GM19395 (cell line): ENCODE measurements around the gene ULBP3.
"Not testable (repeated sequence)": the region's sequence is repeated elsewhere in the genome, so short reads cannot be mapped to it uniquely, and the experiment has no call there.

Experiments
- ATAC-seq: cut with Tn5 transposase; IDR thresholded peaks from one replicate; pipeline ENCODE4 v1.9.1; 2021; ENCODE audit warnings: mild to moderate bottlenecking, moderate library complexity; ENCODE audit not compliant: unreplicated experiment

Gene ULBP3

DNA sequence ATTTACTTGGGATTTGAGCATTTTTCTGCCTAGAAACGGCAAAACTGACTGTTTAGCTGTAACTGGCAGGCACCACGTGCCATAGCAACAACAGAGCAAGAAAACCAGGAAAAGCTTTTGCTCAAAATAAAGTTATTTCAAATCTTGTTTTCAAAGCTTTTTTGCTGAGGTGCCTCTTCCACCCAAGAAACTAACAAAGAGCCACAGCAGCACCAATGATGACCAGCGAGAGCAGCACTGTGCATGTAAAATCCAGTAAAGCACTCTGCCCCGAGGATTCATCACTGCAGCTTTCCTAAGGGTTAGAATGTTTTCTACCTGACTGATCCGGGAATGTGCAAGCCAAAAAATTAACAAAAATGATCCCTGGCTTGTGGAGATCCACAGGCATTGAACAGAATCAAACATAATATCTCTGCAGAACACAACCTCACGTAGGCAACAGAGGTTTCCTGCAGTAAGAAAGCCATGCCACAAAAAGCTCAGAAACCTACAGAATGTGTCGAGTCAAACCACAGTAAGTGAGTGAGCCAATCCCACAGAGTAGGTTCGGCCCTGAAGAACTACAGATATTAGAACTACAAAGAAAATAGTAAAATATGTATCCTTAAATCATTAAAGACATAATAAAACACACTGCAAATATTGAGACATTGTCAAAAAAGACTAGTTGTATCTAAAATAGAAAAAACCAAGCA lies 7.4 kb upstream of the ULBP3 start:
- no peak for ATAC-seq

DNA sequence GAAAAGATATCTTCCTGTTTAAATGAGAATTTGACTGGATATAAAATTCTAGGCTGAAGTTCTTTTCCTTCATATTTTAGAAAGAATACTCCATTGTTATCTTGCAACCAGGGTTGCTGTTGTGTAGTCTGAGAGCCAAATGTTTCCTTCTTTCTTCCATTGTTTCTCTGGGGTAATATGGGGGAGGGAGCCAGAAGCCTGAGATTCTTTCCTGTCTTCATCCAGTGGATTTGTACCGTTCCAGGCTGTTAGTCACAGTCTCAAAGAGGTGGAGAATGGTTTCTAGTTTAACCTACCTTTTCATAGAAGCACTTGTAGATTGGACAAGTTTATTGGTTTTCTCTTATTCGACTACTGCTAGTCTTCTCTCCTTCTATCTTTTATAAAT lies 6.1 kb upstream of the ULBP3 start:
- no peak for ATAC-seq

DNA sequence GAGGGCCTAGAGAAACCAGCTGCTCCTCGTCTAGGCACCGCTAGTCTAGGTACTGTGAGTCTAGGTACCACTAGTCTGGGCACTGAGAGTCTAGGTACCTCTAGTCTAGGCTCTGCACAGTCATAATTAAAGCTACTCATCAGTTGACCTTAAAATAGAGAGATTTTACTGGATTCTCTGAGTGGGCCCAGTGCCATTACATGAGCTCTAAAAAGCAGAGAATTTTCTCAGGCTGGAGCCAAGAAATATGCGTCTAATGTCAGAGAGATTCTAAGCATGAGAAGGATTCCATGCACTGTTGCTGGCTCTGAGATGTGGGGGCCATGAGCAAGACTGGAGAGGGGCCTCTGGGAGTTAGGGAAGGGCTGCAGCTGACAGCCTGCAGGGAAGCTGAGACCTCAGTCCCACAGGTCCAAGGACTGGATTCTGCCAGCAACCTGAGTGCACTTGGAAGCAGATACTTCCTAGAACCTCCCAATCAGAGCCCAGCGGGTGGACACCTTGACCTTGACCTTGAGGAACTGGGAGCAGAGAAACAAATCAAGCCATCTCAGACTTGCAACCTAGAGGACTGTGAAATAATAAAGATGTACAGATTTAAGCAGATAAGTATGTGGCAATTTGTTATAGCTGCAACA lies 5.6 kb upstream of the ULBP3 start:
- ATAC-seq: not testable (repeated sequence)

DNA sequence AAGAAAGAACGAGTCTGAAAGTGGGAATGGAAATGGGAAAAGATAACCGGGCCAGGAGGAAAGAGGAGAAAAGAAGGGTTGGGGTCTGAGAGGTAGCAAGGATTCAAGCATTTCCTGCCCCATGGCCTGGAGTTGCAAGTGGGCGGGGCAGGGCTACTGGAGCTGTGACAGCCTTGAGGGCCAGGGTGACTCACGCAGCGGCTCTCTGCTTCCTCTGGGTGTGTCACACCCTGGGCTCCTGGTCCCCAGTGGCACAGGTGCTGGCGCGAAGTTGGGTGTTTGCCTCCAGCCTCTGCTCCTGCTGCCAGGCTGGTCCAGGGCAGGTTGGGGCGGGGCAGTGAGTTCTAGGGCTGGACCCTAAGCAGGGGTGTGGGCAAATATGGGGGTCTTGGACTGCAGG lies 3.3 kb upstream of the ULBP3 start:
- no peak for ATAC-seq

DNA sequence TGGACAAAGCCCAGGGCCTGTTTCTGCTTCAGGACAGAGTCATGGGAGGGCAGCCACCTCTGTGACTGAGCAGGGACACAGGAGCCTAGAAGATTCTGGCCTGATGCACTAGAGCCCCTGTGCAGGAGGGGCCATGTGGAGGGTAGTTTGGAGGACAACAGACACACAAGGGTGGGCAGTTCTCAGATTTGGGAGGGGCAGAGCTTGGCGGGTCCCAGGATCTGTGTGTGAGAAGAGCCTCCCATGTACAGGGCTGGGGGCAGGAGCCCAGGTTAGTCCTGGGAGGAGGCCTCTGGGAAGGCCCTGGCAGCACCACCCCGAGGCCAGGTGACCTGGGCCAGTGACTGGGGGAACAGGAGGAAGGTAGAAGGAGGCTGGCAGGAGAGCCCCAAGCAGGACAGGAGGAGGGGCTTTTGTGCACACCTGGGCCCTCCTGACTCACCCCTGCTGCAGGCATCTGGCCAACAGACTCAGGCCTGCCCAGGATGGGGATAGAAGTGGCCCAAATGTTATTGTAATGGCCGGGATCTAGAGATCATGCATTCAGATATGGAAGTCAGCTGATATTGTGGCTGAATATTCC lies 1.4 kb upstream of the ULBP3 start:
- no peak for ATAC-seq

DNA sequence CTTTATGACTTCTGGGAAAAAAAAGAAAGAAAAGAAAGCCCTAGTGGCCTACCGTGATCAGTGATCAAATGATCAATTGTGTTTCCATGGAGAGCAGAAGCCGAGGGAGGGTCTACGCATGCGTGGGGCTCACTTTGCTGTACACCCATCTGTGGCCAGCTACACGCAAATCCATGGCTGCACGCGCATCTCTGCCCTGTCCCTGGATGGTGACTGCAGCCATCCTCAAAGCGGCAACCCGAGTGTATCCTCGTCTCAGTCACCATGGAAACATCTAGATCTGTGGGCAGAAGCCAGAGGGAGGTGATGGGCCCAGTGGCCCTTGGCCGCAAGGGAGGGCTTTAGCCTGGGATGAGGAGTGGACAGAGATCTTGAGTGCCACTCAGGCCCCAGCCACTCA lies 785 bp upstream of the ULBP3 start:
- no peak for ATAC-seq

DNA sequence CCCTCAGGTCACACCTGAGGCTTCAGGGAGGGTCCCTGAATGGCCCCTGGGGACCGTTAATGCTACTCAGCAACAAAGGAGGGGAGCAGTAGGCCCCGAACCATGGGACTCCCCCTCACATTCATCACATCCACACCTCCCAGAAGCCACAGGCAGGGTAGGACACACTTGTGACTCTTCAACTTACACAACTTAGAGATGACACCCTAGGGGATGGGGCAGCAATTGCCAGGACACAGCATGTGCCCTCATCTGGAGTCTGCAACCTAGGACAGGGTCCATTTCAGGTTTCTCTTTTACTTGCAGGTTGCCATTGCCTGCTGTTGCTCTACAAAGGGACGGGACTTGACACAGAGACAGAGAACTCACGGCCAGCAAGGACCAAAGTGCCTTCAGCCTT lies 770 bp downstream of the ULBP3 start:
- ATAC-seq: no peak

DNA sequence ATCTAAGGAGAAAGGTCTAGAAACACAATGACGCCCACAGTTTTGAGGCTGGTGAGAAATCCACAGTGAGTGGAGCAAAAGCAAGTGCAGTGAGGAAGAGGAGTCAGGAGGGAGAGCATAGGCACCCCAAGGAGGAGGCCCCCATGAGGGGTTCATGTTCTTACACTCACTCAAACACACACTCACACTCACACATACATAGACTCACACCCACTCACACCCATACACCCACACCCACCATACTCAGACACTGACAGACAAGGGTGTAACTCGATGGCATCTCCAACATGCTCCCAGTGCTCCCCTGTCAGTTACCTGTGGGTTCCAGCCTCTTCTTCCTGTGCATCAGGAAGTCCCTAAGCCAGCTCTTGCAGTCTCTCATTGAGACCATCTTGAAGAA lies 3.8 kb downstream of the ULBP3 start:
- ATAC-seq: no peak

DNA sequence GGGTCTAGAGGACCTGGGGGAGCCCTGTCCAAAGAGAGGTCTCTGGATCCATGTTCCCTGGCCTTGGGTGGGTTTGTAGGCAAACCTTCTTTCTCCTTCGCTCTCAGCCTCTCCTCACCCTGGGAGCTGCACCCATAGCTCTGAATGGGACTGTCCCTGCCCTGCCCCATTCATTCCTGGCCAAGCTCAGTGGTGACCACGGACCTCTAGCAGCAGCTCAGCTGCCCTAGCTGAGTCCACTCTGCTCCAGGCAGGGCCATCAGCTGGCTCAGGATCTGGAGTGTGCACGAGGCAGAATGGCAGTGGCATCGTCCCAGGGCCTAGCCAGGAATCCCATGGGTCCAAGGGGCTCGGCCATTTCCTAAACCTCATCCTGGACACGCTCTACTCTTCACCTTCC lies 5.3 kb downstream of the ULBP3 start:
- no peak for ATAC-seq

DNA sequence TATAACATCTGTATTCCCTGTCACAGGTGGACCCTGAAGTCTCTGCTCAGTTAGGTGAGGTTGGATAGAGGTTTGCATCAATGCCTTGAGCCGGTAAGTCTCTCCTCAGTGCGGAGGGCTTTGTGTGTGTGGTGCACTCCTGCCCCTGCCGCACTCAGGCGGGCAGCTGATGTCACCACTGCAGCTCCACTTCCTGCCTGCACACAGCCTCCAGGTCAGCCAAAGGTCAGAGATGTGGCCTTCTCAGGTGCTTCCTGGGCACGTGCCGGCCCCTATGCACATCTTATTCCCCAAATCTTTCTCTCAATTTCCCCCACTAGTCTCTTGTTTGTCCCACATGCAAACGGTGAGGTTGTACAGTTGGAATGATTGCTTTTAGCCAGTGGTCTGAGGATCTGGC lies 8.9 kb downstream of the ULBP3 start:
- peak; percentile 65 for ATAC-seq

DNA sequence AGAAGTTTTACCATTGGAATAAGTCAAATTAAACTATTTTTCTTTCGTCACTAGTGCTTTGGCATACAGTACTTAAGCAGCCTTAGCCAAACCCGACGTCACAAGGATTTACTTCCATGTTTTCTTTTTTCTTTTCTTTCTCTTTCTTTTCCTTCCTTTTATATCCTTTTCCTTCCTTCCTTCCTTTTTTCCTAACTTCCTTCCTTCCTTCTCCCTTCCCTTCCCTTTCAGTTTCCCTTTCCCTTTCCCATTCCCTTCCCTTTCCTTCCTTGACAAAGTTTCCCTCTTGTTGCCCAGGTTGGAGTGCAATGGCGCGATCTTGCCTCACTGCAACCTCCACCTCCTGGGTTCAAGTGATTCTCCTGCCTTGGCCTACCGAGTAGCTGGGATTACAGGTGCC lies 9.9 kb downstream of the ULBP3 start:
- no peak for ATAC-seq

DNA sequence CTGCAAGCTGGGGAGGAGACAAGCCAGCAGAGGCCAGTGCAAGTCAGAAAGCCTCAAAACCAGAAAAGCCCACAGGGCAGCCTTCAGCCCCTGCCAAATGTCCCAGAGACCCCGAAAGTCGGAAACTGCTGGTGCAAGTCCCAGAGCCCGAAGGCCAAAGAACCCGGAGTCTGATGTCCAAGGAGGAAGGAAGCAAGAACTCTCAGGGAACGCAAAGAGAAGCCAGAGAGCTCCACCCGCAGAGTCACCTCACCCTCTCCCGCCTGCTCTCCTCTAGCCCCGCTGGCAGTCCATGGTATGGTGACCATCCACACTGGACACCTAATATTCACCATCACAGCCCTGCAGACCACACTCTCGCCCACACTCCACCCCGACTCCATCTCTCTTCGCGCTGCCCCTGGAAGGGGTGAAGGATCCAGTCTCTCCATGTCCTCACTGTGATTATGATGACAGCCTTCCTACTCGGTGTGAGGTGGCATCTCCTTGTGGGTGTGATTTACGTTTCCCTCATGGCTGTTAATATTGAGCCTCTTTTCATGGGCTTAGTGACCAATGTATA lies 10.6 kb downstream of the ULBP3 start:
- no peak for ATAC-seq

DNA sequence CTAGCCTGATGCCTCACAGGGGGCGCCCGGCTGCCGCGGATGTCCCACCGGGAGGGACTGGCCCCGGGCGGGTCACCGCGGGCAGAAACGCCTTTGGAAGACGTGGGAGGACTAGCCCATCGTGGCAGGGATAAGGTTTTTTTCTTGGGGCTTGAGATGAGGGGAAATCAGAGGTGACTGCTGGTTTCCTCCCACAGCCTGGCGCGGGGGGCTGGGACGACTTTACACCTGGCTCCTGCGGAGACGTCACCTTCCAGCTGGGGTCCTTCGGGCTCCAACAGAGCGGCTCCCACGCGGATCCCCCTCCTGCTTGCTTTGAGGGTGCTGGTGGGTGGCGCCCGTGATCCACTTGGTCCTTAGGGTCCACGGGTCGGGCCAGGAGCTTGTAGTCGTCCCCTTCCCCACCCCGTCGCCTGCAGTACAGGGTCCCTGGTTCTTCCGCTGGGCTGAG lies 11.4 kb downstream of the ULBP3 start:
- no peak for ATAC-seq

DNA sequence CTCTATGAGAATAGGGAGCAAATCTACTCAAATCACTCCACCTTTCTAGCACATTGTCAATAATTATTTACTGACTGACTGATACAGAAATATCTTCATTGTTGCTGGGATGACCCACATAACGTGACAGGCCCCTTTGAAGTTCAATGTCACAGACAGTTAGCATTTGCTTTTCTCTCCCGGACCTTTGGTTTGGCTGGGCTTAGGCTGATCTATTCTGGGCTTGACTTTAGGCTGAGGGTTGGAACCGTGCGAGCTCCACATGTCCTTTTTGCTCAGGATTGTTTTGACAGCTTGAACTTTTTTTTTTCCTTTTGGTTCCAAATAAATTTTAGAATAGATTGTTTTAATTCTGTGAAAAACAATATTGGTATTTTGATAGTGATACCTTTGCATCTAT lies 12.0 kb downstream of the ULBP3 start:
- ATAC-seq: no peak

DNA sequence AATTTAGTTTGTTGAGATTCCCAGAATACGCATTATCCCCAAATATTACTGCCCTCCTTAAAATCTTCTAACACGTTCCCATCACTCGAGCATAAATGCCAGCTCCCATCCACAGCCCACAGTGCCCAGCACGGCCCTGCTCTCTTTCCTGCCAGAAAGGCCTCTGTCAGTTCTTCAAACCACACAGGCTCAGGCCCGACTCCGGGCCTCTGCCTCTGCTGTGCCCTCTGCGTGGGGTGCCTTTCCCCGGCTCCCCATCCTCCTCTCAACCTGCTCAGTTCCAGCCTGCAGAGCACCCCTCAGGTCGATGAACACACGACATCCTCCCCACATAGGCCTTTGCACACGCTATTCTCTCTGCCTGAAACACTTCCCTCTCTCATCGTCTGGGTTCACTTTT lies 12.8 kb downstream of the ULBP3 start:
- ATAC-seq: no peak

DNA sequence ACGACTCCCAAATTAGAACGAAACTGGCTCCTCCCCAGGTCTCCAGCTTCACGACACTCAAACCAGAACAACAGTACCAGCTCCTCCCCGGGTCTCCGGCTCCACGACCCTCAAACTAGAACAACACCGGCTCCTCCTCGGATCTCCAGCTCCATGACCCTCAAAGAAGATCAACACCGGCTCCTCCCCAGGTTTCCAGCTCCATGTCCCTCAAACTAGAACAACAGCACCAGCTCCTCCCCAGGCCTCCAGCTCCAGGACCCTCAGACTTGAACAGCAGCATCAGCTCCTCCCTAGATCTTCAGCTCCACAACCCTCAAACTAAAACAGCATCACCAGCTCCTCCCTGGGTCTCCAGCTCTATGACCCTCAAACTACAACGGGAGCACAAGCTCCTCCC lies 13.8 kb downstream of the ULBP3 start:
- no peak for ATAC-seq

DNA sequence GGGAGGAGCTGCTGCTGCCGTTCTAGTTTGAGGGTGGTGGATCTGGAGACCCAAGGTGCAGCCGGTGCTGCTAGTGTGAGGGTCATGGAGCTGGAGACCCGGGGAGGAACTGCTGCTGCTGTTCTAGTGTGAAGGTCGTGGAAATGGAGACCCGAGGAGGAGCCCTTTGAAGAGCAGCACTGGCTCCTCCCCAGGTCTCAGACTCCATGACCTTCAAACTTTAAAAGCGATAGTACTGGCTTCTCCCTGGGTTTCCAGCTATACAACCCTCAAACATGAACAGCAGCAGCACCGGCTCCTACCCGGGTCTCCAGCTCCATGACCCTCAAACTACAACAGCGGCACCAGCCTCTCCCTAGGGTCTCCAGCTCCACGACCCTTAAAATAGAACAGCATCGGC lies 15.5 kb downstream of the ULBP3 start:
- ATAC-seq: no peak

DNA sequence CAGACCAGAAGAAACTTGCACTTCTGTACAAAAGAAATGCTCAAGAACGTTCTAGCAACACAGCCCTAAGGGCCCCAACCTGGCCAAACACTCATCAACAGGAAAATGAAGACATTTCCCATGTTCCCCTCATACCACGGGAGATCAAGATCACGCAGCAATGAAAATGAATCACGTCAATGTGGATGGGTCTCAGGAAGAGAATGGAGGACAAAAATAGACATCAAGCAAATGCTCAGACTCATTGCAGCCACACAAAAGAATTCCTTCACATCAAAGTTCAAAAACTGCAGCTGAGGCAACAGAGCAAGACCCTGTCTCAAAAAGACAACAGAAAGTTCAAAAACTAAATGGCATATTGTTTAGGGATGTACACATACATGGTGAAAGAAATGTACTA lies 18.1 kb downstream of the ULBP3 start:
- no peak for ATAC-seq

DNA sequence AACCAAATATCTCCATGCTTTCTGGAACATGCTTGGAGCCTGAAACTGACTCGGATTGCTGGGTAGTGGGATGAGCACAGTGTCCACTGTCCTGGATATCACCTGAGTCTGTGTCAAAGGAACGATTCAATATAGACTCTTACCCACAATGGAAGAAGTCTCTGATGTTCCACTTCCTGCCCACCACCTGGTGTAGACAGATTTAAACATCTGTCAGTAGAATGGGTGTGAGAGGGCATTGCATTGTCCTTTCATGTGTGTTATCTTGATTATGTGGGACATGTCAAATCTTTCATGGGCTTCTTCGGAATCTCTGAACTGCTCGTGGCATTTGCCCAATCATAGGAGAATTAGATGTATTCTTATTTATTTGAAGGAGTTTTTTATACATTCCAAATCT lies 20.8 kb downstream of the ULBP3 start:
- no peak for ATAC-seq

DNA sequence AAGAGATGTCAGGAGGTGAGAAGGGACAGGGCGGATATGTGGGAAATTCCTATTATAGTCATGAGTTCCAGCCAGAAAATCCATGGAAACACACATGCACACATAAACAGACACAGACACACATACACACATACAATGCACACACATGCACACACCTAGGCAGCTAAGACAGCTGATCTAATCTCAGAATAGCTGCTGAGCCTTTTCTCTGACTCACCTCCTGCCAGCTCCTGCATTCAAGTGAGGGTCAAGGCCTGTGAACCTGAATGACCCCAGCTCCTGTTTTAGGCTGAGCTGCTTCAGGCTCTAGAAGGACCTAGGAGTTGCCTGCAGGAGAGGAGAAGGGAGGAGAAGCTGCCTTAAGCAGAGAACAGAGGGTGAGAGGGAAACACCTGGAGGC lies 22.0 kb downstream of the ULBP3 start:
- no peak for ATAC-seq

DNA sequence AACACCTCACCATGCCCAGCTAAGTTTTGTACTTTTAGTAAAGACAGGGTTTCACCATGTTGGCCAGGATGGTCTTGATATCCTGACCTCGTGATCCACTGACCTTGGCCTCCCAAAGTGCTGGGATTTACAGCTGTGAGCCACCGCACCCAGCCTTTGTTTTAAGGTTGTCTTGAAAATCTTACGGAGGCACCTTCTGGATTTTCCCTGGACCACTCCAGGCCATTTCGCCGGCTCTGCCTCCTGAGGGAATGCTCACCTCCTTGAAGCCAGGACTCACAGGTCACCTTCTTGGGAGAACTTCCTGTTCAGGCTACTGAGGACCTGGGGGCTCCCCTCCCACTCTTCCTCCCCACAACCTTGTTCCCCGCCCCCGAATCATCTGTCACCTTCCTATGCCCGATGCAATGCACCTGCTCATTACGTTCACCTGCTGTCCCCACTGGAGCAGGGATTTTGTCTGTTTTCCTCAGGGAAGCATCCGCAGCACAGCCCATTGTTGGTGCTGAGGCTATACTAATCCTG lies 24.2 kb downstream of the ULBP3 start:
- no peak for ATAC-seq
